Measurements from ENCODE around the gene HNRNPA3.

Gene HNRNPA3

GRCh38 chr2:177257471-177257870 lies 44.9 kb downstream of the HNRNPA3 start:
- no peak overlapping the region for H3K27ac ChIP-seq (ENCODE audit: insufficient read depth in 1 of 2, low read depth in 1 of 2, low read length in 2 of 2, poor library complexity in 1 of 2, severe bottlenecking in 2 of 2)
- H3K36me3 ChIP-seq (ENCODE audit: control insufficient read depth in 4 of 4, insufficient read depth in 4 of 4, low read length in 3 of 4): peaks cover 0 to 23% (median 14%) of the 10 kb centered on the region in 4 experiments
- DNase-seq: no peak
- no peak overlapping the region for H3K4me3 ChIP-seq (ENCODE audit: control insufficient read depth in 1 of 7, extremely low read depth in 1 of 7, insufficient read depth in 4 of 7, low read depth in 2 of 7, low read length in 6 of 7)
- POLR2A ChIA-PET: no interaction called here
- H3K4me1 ChIP-seq (ENCODE audit: control extremely low read depth in 1 of 4, control insufficient read depth in 4 of 4, insufficient read depth in 4 of 4, low read length in 3 of 4): peaks cover 13 to 49% (median 28%) of the 10 kb centered on the region in 4 experiments
- WGBS (ENCODE audit: insufficient coverage): 100% methylated on average over 5 of the region's 5 CpGs
- H3K9me3 ChIP-seq (ENCODE audit: control extremely low read depth in 1 of 5, control insufficient read depth in 4 of 5, insufficient read depth in 2 of 5, low read depth in 1 of 5, low read length in 4 of 5): peaks cover 0 to 4% (median 0%) of the 10 kb centered on the region in 5 experiments
- H3K27me3 ChIP-seq (replicated peaks in 2 of 5; ENCODE audit: control insufficient read depth in 4 of 5, insufficient read depth in 5 of 5, low read length in 4 of 5): no peaks in the 10 kb centered on the region
- CTCF ChIA-PET: no interaction called here

- Histone ChIP-seq H3K27ac (ENCODE audit: insufficient read depth in 1 of 2, low read depth in 1 of 2, low read length in 2 of 2, poor library complexity in 1 of 2, severe bottlenecking in 2 of 2) (no peak overlapping the region), H3K36me3 (ENCODE audit: control insufficient read depth in 4 of 4, insufficient read depth in 4 of 4, low read length in 3 of 4) (peaks cover 0 to 20% (median 14%) of the 10 kb centered on the region in 4 experiments), H3K4me3 (ENCODE audit: control insufficient read depth in 1 of 7, extremely low read depth in 1 of 7, insufficient read depth in 4 of 7, low read depth in 2 of 7, low read length in 6 of 7) (no peak overlapping the region), H3K4me1 (ENCODE audit: control extremely low read depth in 1 of 4, control insufficient read depth in 4 of 4, insufficient read depth in 4 of 4, low read length in 3 of 4) (peaks cover 16 to 46% (median 25%) of the 10 kb centered on the region in 4 experiments), H3K9me3 (ENCODE audit: control extremely low read depth in 1 of 5, control insufficient read depth in 4 of 5, insufficient read depth in 2 of 5, low read depth in 1 of 5, low read length in 4 of 5) (peaks cover 0 to 4% (median 0%) of the 10 kb centered on the region in 5 experiments), H3K27me3 (replicated peaks in 2 of 5; ENCODE audit: control insufficient read depth in 4 of 5, insufficient read depth in 5 of 5, low read length in 4 of 5) (no peaks in the 10 kb centered on the region)
- ChIA-PET POLR2A (no interaction called here), CTCF (interaction anchor here (1.3 kb wide), 1 partner anchor 18 kb away, joined by 3 read pairs; no protein-coding TSS in a partner anchor)
- no peak for DNase-seq
- WGBS (ENCODE audit: insufficient coverage): no CpG with 5 or more reads among the region's 2 CpGs
Measured at GRCh38 chr2:177258059-177258458, 45.5 kb downstream of the HNRNPA3 start.

GRCh38 chr2:177260379-177260778 lies 47.8 kb downstream of the HNRNPA3 start:
- CTCF ChIA-PET: interaction anchor here (0.6 to 2.4 kb wide), 6 partner anchors 10 to 356 kb away, joined by 3 to 6 read pairs (median 4); no protein-coding TSS in a partner anchor
- POLR2A ChIA-PET: interaction anchor here (0.6 to 1.0 kb wide), 2 partner anchors 35 to 37 kb away, joined by 3 to 4 read pairs; no protein-coding TSS in a partner anchor
- no peak for DNase-seq
- H3K36me3 ChIP-seq (ENCODE audit: control insufficient read depth in 4 of 4, insufficient read depth in 4 of 4, low read length in 3 of 4): peaks cover 0 to 8% (median 4%) of the 10 kb centered on the region in 4 experiments
- peaks cover 17 to 44% (median 26%) of the 10 kb centered on the region in 4 experiments for H3K4me1 ChIP-seq (ENCODE audit: control extremely low read depth in 1 of 4, control insufficient read depth in 4 of 4, insufficient read depth in 4 of 4, low read length in 3 of 4)
- 89% methylated on average over 1 of the region's 1 CpG for WGBS (ENCODE audit: insufficient coverage)
- peak overlapping the region in 1 of 7 experiments; percentile 37 for H3K4me3 ChIP-seq (ENCODE audit: control insufficient read depth in 1 of 7, extremely low read depth in 1 of 7, insufficient read depth in 4 of 7, low read depth in 2 of 7, low read length in 6 of 7)
- H3K27ac ChIP-seq (ENCODE audit: insufficient read depth in 1 of 2, low read depth in 1 of 2, low read length in 2 of 2, poor library complexity in 1 of 2, severe bottlenecking in 2 of 2): peak overlapping the region in 1 of 2 experiments; percentile 25
- H3K27me3 ChIP-seq (replicated peaks in 2 of 5; ENCODE audit: control insufficient read depth in 4 of 5, insufficient read depth in 5 of 5, low read length in 4 of 5): no peaks in the 10 kb centered on the region
- peaks cover 0 to 4% (median 0%) of the 10 kb centered on the region in 5 experiments for H3K9me3 ChIP-seq (ENCODE audit: control extremely low read depth in 1 of 5, control insufficient read depth in 4 of 5, insufficient read depth in 2 of 5, low read depth in 1 of 5, low read length in 4 of 5)

GRCh38 chr2:177261116-177262060 lies 48.8 kb downstream of the HNRNPA3 start:
- H3K36me3 ChIP-seq (ENCODE audit: control insufficient read depth in 4 of 4, insufficient read depth in 4 of 4, low read length in 3 of 4): peaks cover 0 to 7% (median 4%) of the 10 kb centered on the region in 4 experiments
- H3K27ac ChIP-seq (ENCODE audit: insufficient read depth in 1 of 2, low read depth in 1 of 2, low read length in 2 of 2, poor library complexity in 1 of 2, severe bottlenecking in 2 of 2): peak overlapping the region; percentile 99 to 100
- DNase-seq: no peak
- H3K27me3 ChIP-seq (replicated peaks in 2 of 5; ENCODE audit: control insufficient read depth in 4 of 5, insufficient read depth in 5 of 5, low read length in 4 of 5): no peaks in the 10 kb centered on the region
- H3K4me1 ChIP-seq (ENCODE audit: control extremely low read depth in 1 of 4, control insufficient read depth in 4 of 4, insufficient read depth in 4 of 4, low read length in 3 of 4): peaks cover 24 to 52% (median 33%) of the 10 kb centered on the region in 4 experiments
- H3K4me3 ChIP-seq (ENCODE audit: control insufficient read depth in 1 of 7, extremely low read depth in 1 of 7, insufficient read depth in 4 of 7, low read depth in 2 of 7, low read length in 6 of 7): peak overlapping the region in 6 of 7 experiments; percentile 83 to 98 (median 90)
- CTCF ChIA-PET: interaction anchor here (0.9 to 2.4 kb wide), 5 partner anchors 11 to 97 kb away, joined by 3 to 6 read pairs (median 4); no protein-coding TSS in a partner anchor
- peaks cover 0 to 4% (median 0%) of the 10 kb centered on the region in 5 experiments for H3K9me3 ChIP-seq (ENCODE audit: control extremely low read depth in 1 of 5, control insufficient read depth in 4 of 5, insufficient read depth in 2 of 5, low read depth in 1 of 5, low read length in 4 of 5)
- no CpG with 5 or more reads among the region's 5 CpGs for WGBS (ENCODE audit: insufficient coverage)
- POLR2A ChIA-PET: interaction anchor here (0.6 to 1.0 kb wide), 2 partner anchors 36 to 38 kb away, joined by 3 to 4 read pairs; no protein-coding TSS in a partner anchor

GRCh38 chr2:177262092-177262491 lies 49.5 kb downstream of the HNRNPA3 start:
- peaks cover 29 to 52% (median 38%) of the 10 kb centered on the region in 4 experiments for H3K4me1 ChIP-seq (ENCODE audit: control extremely low read depth in 1 of 4, control insufficient read depth in 4 of 4, insufficient read depth in 4 of 4, low read length in 3 of 4)
- peak overlapping the region; percentile 99 to 100 for H3K27ac ChIP-seq (ENCODE audit: insufficient read depth in 1 of 2, low read depth in 1 of 2, low read length in 2 of 2, poor library complexity in 1 of 2, severe bottlenecking in 2 of 2)
- H3K4me3 ChIP-seq (ENCODE audit: control insufficient read depth in 1 of 7, extremely low read depth in 1 of 7, insufficient read depth in 4 of 7, low read depth in 2 of 7, low read length in 6 of 7): peak overlapping the region in 6 of 7 experiments; percentile 83 to 98 (median 90)
- peaks cover 0 to 4% (median 0%) of the 10 kb centered on the region in 5 experiments for H3K9me3 ChIP-seq (ENCODE audit: control extremely low read depth in 1 of 5, control insufficient read depth in 4 of 5, insufficient read depth in 2 of 5, low read depth in 1 of 5, low read length in 4 of 5)
- ChIA-PET POLR2A (interaction anchor here (2.0 kb wide), 1 partner anchor 98 kb away, joined by 9 read pairs; no protein-coding TSS in a partner anchor), CTCF (interaction anchor here (0.6 to 9.0 kb wide), 4 partner anchors 9 to 98 kb away, joined by 3 to 89 read pairs (median 28); no protein-coding TSS in a partner anchor)
- no peaks in the 10 kb centered on the region for H3K27me3 ChIP-seq (replicated peaks in 2 of 5; ENCODE audit: control insufficient read depth in 4 of 5, insufficient read depth in 5 of 5, low read length in 4 of 5)
- H3K36me3 ChIP-seq (ENCODE audit: control insufficient read depth in 4 of 4, insufficient read depth in 4 of 4, low read length in 3 of 4): peaks cover 0 to 4% (median 4%) of the 10 kb centered on the region in 4 experiments
- no peak for DNase-seq
- WGBS (ENCODE audit: insufficient coverage): 0% methylated on average over 1 of the region's 2 CpGs

- no peak for DNase-seq
- Histone ChIP-seq H3K36me3 (ENCODE audit: control insufficient read depth in 4 of 4, insufficient read depth in 4 of 4, low read length in 3 of 4) (peaks cover 0 to 4% (median 3%) of the 10 kb centered on the region in 4 experiments), H3K27me3 (replicated peaks in 2 of 5; ENCODE audit: control insufficient read depth in 4 of 5, insufficient read depth in 5 of 5, low read length in 4 of 5) (no peaks in the 10 kb centered on the region), H3K27ac (ENCODE audit: insufficient read depth in 1 of 2, low read depth in 1 of 2, low read length in 2 of 2, poor library complexity in 1 of 2, severe bottlenecking in 2 of 2) (peak overlapping the region; percentile 99 to 100), H3K9me3 (ENCODE audit: control extremely low read depth in 1 of 5, control insufficient read depth in 4 of 5, insufficient read depth in 2 of 5, low read depth in 1 of 5, low read length in 4 of 5) (peaks cover 0 to 4% (median 0%) of the 10 kb centered on the region in 5 experiments), H3K4me3 (ENCODE audit: control insufficient read depth in 1 of 7, extremely low read depth in 1 of 7, insufficient read depth in 4 of 7, low read depth in 2 of 7, low read length in 6 of 7) (peak overlapping the region in 6 of 7 experiments; percentile 83 to 98 (median 90)), H3K4me1 (ENCODE audit: control extremely low read depth in 1 of 4, control insufficient read depth in 4 of 4, insufficient read depth in 4 of 4, low read length in 3 of 4) (peaks cover 29 to 54% (median 42%) of the 10 kb centered on the region in 4 experiments)
- 0% methylated on average over 2 of the region's 6 CpGs for WGBS (ENCODE audit: insufficient coverage)
- ChIA-PET CTCF (interaction anchor here (0.6 to 9.0 kb wide), 26 partner anchors 8 to 154 kb away, joined by 3 to 89 read pairs (median 6); no protein-coding TSS in a partner anchor), POLR2A (interaction anchor here (0.6 to 2.7 kb wide), 15 partner anchors 8 to 153 kb away, joined by 3 to 31 read pairs (median 4); partner anchors contain the start of gene HNRNPA3)
Measured at GRCh38 chr2:177262958-177263450, 50.4 kb downstream of the HNRNPA3 start.
